Common myeloid progenitor, CD34-positive (primary cell): ENCODE results near the gene CACNB1.

ENCODE experiments used
- CTCF ChIA-PET: fragments of 350-600 bp; sonication (Branson Sonifier 250); formaldehyde crosslinking; loops from one replicate; lab custom pipeline; 2021; ENCODE audit warnings: antibody characterized with exemption; lab: Charles Lee
- POLR2A ChIA-PET: fragments of 350-600 bp; sonication (Branson Sonifier 250); formaldehyde crosslinking; loops from one replicate; lab custom pipeline; 2021; ENCODE audit warnings: antibody characterized with exemption; lab: Charles Lee
- DNase-seq, 3 donors: peaks; one replicate each; pipeline versions ENCODE4 v3.0.0 to v3.0.0-alpha.2; 2013
- H3K27ac ChIP-seq, 2 experiments: 1 replicate in 1 of 2; 2 replicates in 1 of 2; pipeline ENCODE4 v1.7.0; 2013; ENCODE audit warnings: inconsistent platforms in 2 of 2, low read length in 2 of 2, mild to moderate bottlenecking in 2 of 2, low read depth in 1 of 2, moderate library complexity in 1 of 2; ENCODE audit not compliant: severe bottlenecking in 2 of 2, insufficient read depth in 1 of 2, poor library complexity in 1 of 2
- H3K27me3 ChIP-seq, 5 experiments: replicated peaks in 2 of 5; 1 replicate in 3 of 5; 2 replicates in 2 of 5; pipeline versions ENCODE4 v1.6.1 to v1.7.0; 2013; ENCODE audit warnings: low read length in 4 of 5, mild to moderate bottlenecking in 2 of 5, moderate library complexity in 2 of 5, inconsistent platforms in 1 of 5; ENCODE audit not compliant: insufficient read depth in 5 of 5, control insufficient read depth in 4 of 5
- H3K36me3 ChIP-seq, 4 experiments: 1 replicate in 2 of 4; 2 replicates in 2 of 4; pipeline versions ENCODE4 v1.6.1 to v1.7.0; 2013; ENCODE audit warnings: low read length in 3 of 4, control low read depth in 1 of 4, mild to moderate bottlenecking in 1 of 4; ENCODE audit not compliant: control insufficient read depth in 4 of 4, insufficient read depth in 4 of 4
- H3K4me1 ChIP-seq, 4 experiments: 1 replicate in 3 of 4; 2 replicates in 1 of 4; pipeline versions ENCODE4 v1.6.1 to v1.7.1; 2013; ENCODE audit warnings: low read length in 3 of 4, mild to moderate bottlenecking in 3 of 4, control low read depth in 1 of 4, inconsistent platforms in 1 of 4, moderate library complexity in 1 of 4; ENCODE audit not compliant: control insufficient read depth in 4 of 4, insufficient read depth in 4 of 4; ENCODE audit errors: control extremely low read depth in 1 of 4
- H3K4me3 ChIP-seq, 7 experiments: 1 replicate in 4 of 7; 2 replicates in 3 of 7; pipeline versions ENCODE4 v1.5.1 to v1.7.0; 2013; ENCODE audit warnings: mild to moderate bottlenecking in 7 of 7, low read length in 6 of 7, moderate library complexity in 6 of 7, inconsistent platforms in 2 of 7, low read depth in 2 of 7, control low read depth in 1 of 7; ENCODE audit not compliant: insufficient read depth in 4 of 7, control insufficient read depth in 1 of 7; ENCODE audit errors: extremely low read depth in 1 of 7
- H3K9me3 ChIP-seq, 5 experiments: 1 replicate in 4 of 5; 2 replicates in 1 of 5; pipeline versions ENCODE4 v1.6.1 to v1.7.1; 2013; ENCODE audit warnings: low read length in 4 of 5, mild to moderate bottlenecking in 2 of 5, inconsistent platforms in 1 of 5, low read depth in 1 of 5, moderate library complexity in 1 of 5; ENCODE audit not compliant: control insufficient read depth in 4 of 5, insufficient read depth in 2 of 5; ENCODE audit errors: control extremely low read depth in 1 of 5
- WGBS: methylation state at CpG from one replicate; pipeline ENCODE4 v1.1.5; 2013; ENCODE audit not compliant: insufficient coverage; 5-methylcytosine and 5-hydroxymethylcytosine counted together

The CACNB1 gene

GRCh38 chr17:39231591-39232551, 34.4 kb upstream of the CACNB1 start:
- Histone ChIP-seq H3K4me1 (peaks cover 0 to 12% (median 10%) of the 10 kb centered on the region in 4 experiments), H3K27me3 (peaks cover 0 to 15% (median 4%) of the 10 kb centered on the region in 5 experiments), H3K4me3 (peak overlapping the region in 3 of 7 experiments; percentile 20 to 60 (median 47)), H3K36me3 (no peaks in the 10 kb centered on the region), H3K27ac (no peak overlapping the region), H3K9me3 (no peaks in the 10 kb centered on the region)
- 19% methylated on average over 19 of the region's 22 CpGs for WGBS
- peak; percentile 50 to 73 (median 72) for DNase-seq
- CTCF ChIA-PET: interaction anchor here (0.6 to 21.2 kb wide), 9 partner anchors 8 to 465 kb away, joined by 3 to 425 read pairs (median 6); partner anchors contain the start of gene RPL19
- POLR2A ChIA-PET: interaction anchor here (0.9 kb wide), 1 partner anchor 12 kb away, joined by 3 read pairs; no protein-coding TSS in a partner anchor

GRCh38 chr17:39231091-39231561, 33.7 kb upstream of the CACNB1 start:
- no peak overlapping the region for H3K27ac ChIP-seq
- WGBS: 94% methylated on average over 2 of the region's 10 CpGs
- H3K9me3 ChIP-seq: no peaks in the 10 kb centered on the region
- ChIA-PET CTCF (interaction anchor here (0.7 to 21.2 kb wide), 7 partner anchors 8 to 131 kb away, joined by 3 to 425 read pairs (median 5); partner anchors contain the start of gene RPL19), POLR2A (interaction anchor here (0.5 kb wide), 1 partner anchor 26 kb away, joined by 3 read pairs; no protein-coding TSS in a partner anchor)
- peaks cover 0 to 14% (median 12%) of the 10 kb centered on the region in 4 experiments for H3K4me1 ChIP-seq
- no peak for DNase-seq
- peaks cover 0 to 22% (median 7%) of the 10 kb centered on the region in 5 experiments for H3K27me3 ChIP-seq
- no peaks in the 10 kb centered on the region for H3K36me3 ChIP-seq
- H3K4me3 ChIP-seq: no peak overlapping the region

GRCh38 chr17:39230361-39230760, 32.9 kb upstream of the CACNB1 start:
- no peak overlapping the region for H3K27ac ChIP-seq
- no peak overlapping the region for H3K4me3 ChIP-seq
- ChIA-PET POLR2A (interaction anchor here (0.5 kb wide), 1 partner anchor 25 kb away, joined by 3 read pairs; no protein-coding TSS in a partner anchor), CTCF (interaction anchor here (0.8 to 21.2 kb wide), 6 partner anchors 8 to 26 kb away, joined by 3 to 425 read pairs (median 10); partner anchors contain the start of gene RPL19)
- peaks cover 0 to 20% (median 19%) of the 10 kb centered on the region in 4 experiments for H3K4me1 ChIP-seq
- no peak for DNase-seq
- H3K36me3 ChIP-seq: no peaks in the 10 kb centered on the region
- H3K27me3 ChIP-seq: peaks cover 0 to 29% (median 9%) of the 10 kb centered on the region in 5 experiments
- 100% methylated on average over 1 of the region's 1 CpG for WGBS
- H3K9me3 ChIP-seq: no peaks in the 10 kb centered on the region

GRCh38 chr17:39229274-39229913, 31.9 kb upstream of the CACNB1 start:
- H3K36me3 ChIP-seq: no peaks in the 10 kb centered on the region
- 91% methylated on average over 11 of the region's 11 CpGs for WGBS
- no peak overlapping the region for H3K27ac ChIP-seq
- H3K4me3 ChIP-seq: no peak overlapping the region
- ChIA-PET CTCF (interaction anchor here (1.5 to 21.2 kb wide), 5 partner anchors 8 to 25 kb away, joined by 3 to 425 read pairs (median 16); partner anchors contain the start of gene RPL19), POLR2A (no interaction called here)
- no peaks in the 10 kb centered on the region for H3K9me3 ChIP-seq
- no peak for DNase-seq
- peaks cover 0 to 28% (median 28%) of the 10 kb centered on the region in 4 experiments for H3K4me1 ChIP-seq
- peaks cover 0 to 38% (median 14%) of the 10 kb centered on the region in 5 experiments for H3K27me3 ChIP-seq

- H3K36me3 ChIP-seq: no peaks in the 10 kb centered on the region
- H3K27ac ChIP-seq: no peak overlapping the region
- DNase-seq: no peak
- ChIA-PET POLR2A (no interaction called here), CTCF (interaction anchor here (1.0 to 1.1 kb wide), 2 partner anchors 11 to 41 kb away, joined by 3 read pairs; no protein-coding TSS in a partner anchor)
- no peak overlapping the region for H3K4me3 ChIP-seq
- H3K9me3 ChIP-seq: no peaks in the 10 kb centered on the region
- peaks cover 0 to 57% (median 30%) of the 10 kb centered on the region in 5 experiments for H3K27me3 ChIP-seq
- peaks cover 0 to 28% (median 28%) of the 10 kb centered on the region in 4 experiments for H3K4me1 ChIP-seq
- WGBS: 100% methylated on average over 1 of the region's 2 CpGs
Observed at GRCh38 chr17:39227364-39227919, 30.0 kb upstream of the CACNB1 start.

- no peak overlapping the region for H3K27ac ChIP-seq
- 1% methylated on average over 17 of the region's 24 CpGs for WGBS
- CTCF ChIA-PET: interaction anchor here (0.7 to 1.1 kb wide), 4 partner anchors 10 to 16 kb away, joined by 3 to 4 read pairs (median 3); no protein-coding TSS in a partner anchor
- no peaks in the 10 kb centered on the region for H3K36me3 ChIP-seq
- H3K4me1 ChIP-seq: peaks cover 0 to 20% (median 18%) of the 10 kb centered on the region in 4 experiments
- peak in 2 of 3 donors; percentile 61 to 65 for DNase-seq
- H3K4me3 ChIP-seq: peak overlapping the region in 4 of 7 experiments; percentile 33 to 54 (median 46)
- no peaks in the 10 kb centered on the region for H3K9me3 ChIP-seq
- POLR2A ChIA-PET: interaction anchor here (0.6 kb wide), 1 partner anchor 22 kb away, joined by 3 read pairs; no protein-coding TSS in a partner anchor
- H3K27me3 ChIP-seq: peaks cover 0 to 57% (median 33%) of the 10 kb centered on the region in 5 experiments
Observed at GRCh38 chr17:39225959-39226683, 28.7 kb upstream of the CACNB1 start.
